Testis (tissue), 2 donors: ENCODE measurements around the gene NEK5.

Source experiments
- CTCF ChIP-seq, 3 experiments: fragments of 450-650 bp in 2 of 3; fragments of 200-600 bp in 1 of 3; sonication (generic) in 1 of 3; IDR thresholded peaks; one replicate each; pipeline ENCODE4 v1.5.1; 2016 to 2019; ENCODE audit warnings: antibody characterized with exemption in 3 of 3, mild to moderate bottlenecking in 2 of 3, moderate library complexity in 1 of 3
- POLR2A ChIP-seq: fragments of 450-650 bp; IDR thresholded peaks from one replicate; pipeline ENCODE4 v1.6.1; 2017; ENCODE audit warnings: antibody characterized with exemption, mild to moderate bottlenecking, moderate library complexity

- TF ChIP-seq CTCF (IDR thresholded peaks at IDR 0.05), result no peak
- no peak for TF ChIP-seq POLR2A
These were observed 133.0 kb downstream of the NEK5 start for GRCh38 chr13:51995677-51996551.
